GM23338 (cell line): ENCODE measurements around the gene PIM1. TPM values are rescaled to one million over a fixed set of nuclear protein-coding genes. Genes with fewer than 3 reads are reported as not detected.
A peak's percentile ranks its signal among the peaks of the same experiment; 100 is the strongest.

Source experiments
- ATAC-seq: fragments of 200-7000 bp; cut with Tn5 transposase; 3 replicates; pipeline ENCODE4 v1.9.1; 2020
- DNase-seq: peaks from one replicate; pipeline ENCODE4 v3.0.0-alpha.2; 2015; ENCODE audit warnings: low spot score
- H2AFZ ChIP-seq: fragments of 200-600 bp; sonication (generic); 2 replicates; pipeline ENCODE4 v1.8.0; 2016; ENCODE audit warnings: antibody characterized with exemption, mild to moderate bottlenecking, moderate library complexity
- H3F3A ChIP-seq: fragments of 200-600 bp; sonication (generic); replicated peaks from 2 replicates; pipeline ENCODE4 v1.8.0; 2017; ENCODE audit warnings: antibody characterized with exemption, mixed run types, low read depth
- H3K27ac ChIP-seq: fragments of 200-600 bp; sonication (generic); 2 replicates; pipeline ENCODE4 v1.6.1; 2016; ENCODE audit warnings: low read depth
- H3K27me3 ChIP-seq: fragments of 200-600 bp; sonication (generic); 2 replicates; pipeline ENCODE4 v1.8.0; 2016; ENCODE audit warnings: mild to moderate bottlenecking, mixed run types, moderate library complexity; ENCODE audit not compliant: insufficient read depth
- H3K36me3 ChIP-seq: fragments of 200-600 bp; sonication (generic); 2 replicates; pipeline ENCODE4 v1.8.0; 2016; ENCODE audit warnings: mild to moderate bottlenecking; ENCODE audit not compliant: insufficient read depth
- H3K4me1 ChIP-seq: fragments of 200-600 bp; sonication (generic); 2 replicates; pipeline ENCODE4 v1.8.0; 2016; ENCODE audit warnings: mild to moderate bottlenecking, moderate library complexity; ENCODE audit not compliant: insufficient read depth
- H3K4me2 ChIP-seq: fragments of 200-600 bp; sonication (generic); 2 replicates; pipeline ENCODE4 v1.7.1; 2017; ENCODE audit warnings: mixed run types
- H3K4me3 ChIP-seq: fragments of 200-600 bp; sonication (generic); 2 replicates; pipeline ENCODE4 v1.6.1; 2016; ENCODE audit warnings: mixed run types
- H3K79me2 ChIP-seq: fragments of 200-600 bp; sonication (generic); replicated peaks from 2 replicates; pipeline ENCODE4 v1.8.0; 2017; ENCODE audit warnings: mild to moderate bottlenecking; ENCODE audit not compliant: insufficient read depth
- H3K9me2 ChIP-seq: fragments of 200-600 bp; sonication (generic); 2 replicates; pipeline ENCODE4 v1.8.0; 2017; ENCODE audit not compliant: insufficient read depth
- H4K20me1 ChIP-seq: fragments of 200-600 bp; sonication (generic); replicated peaks from 2 replicates; pipeline ENCODE4 v1.8.0; 2017; ENCODE audit warnings: mild to moderate bottlenecking; ENCODE audit not compliant: insufficient read depth
- H3K27ac Mint-ChIP-seq: 2 replicates; pipeline ENCODE4 v1.8.0; 2020; ENCODE audit warnings: inconsistent platforms, mild to moderate bottlenecking, moderate library complexity, mixed read lengths
- H3K27me3 Mint-ChIP-seq: 3 replicates; pipeline ENCODE4 v1.8.0; 2022; ENCODE audit warnings: low read depth, mild to moderate bottlenecking, moderate library complexity, mixed read lengths, inconsistent platforms; ENCODE audit not compliant: insufficient read depth, poor library complexity
- H3K36me3 Mint-ChIP-seq: 3 replicates; pipeline ENCODE4 v1.8.0; 2021; ENCODE audit warnings: low read depth, mild to moderate bottlenecking, inconsistent platforms, moderate library complexity, mixed read lengths
- H3K4me1 Mint-ChIP-seq: 3 replicates; pipeline ENCODE4 v1.8.0; 2020; ENCODE audit warnings: mild to moderate bottlenecking, inconsistent platforms, mixed read lengths
- H3K4me3 Mint-ChIP-seq: 3 replicates; pipeline ENCODE4 v1.8.0; 2021; ENCODE audit warnings: moderate library complexity, mild to moderate bottlenecking, inconsistent platforms, mixed read lengths
- H3K9me3 Mint-ChIP-seq: 3 replicates; pipeline ENCODE4 v1.8.0; 2020; ENCODE audit warnings: moderate library complexity, mild to moderate bottlenecking, inconsistent platforms, mixed read lengths
- CREB1 ChIP-seq: fragments of 250-450 bp; sonication (Bioruptor Pico); IDR thresholded peaks from 2 replicates; pipeline ENCODE4 v1.5.0; 2020; ENCODE audit warnings: low read depth, mild to moderate bottlenecking, moderate library complexity
- EZH2 ChIP-seq: fragments of 200-600 bp; sonication (generic); IDR thresholded peaks from one replicate; pipeline ENCODE4 v1.8.0; 2017; ENCODE audit warnings: antibody characterized with exemption, mild to moderate bottlenecking, low read depth; ENCODE audit not compliant: unreplicated experiment
- EZH2phosphoT487 ChIP-seq: fragments of 200-600 bp; sonication (generic); IDR thresholded peaks from one replicate; pipeline ENCODE4 v1.8.1; 2018; ENCODE audit warnings: antibody characterized with exemption; ENCODE audit not compliant: unreplicated experiment
- JUNB ChIP-seq: IDR thresholded peaks from one replicate; pipeline ENCODE4 v1.6.1; 2016; ENCODE audit warnings: antibody characterized with exemption; ENCODE audit not compliant: unreplicated experiment
- NANOG ChIP-seq: IDR thresholded peaks from 2 replicates; pipeline ENCODE4 v1.6.1; 2016; ENCODE audit warnings: antibody characterized with exemption, borderline replicate concordance
- POLR2AphosphoS5 ChIP-seq: IDR thresholded peaks from 2 replicates; pipeline ENCODE4 v1.6.1; 2016; ENCODE audit warnings: antibody characterized with exemption, low read depth
- STAT1 ChIP-seq: IDR thresholded peaks from one replicate; pipeline ENCODE4 v1.6.1; 2016; ENCODE audit warnings: antibody characterized with exemption; ENCODE audit not compliant: unreplicated experiment
- ZNF114 ChIP-seq: fragments of 250-450 bp; sonication (Bioruptor Pico); IDR thresholded peaks from 2 replicates; pipeline ENCODE4 v1.5.0; 2020; ENCODE audit warnings: mild to moderate bottlenecking, moderate library complexity
- polyA plus RNA-seq: library from polyadenylated mRNA; unstranded; fragments of >200 nt; fragmentation: Nextera tagmentation; extraction: Ambion mirVana; gene quantifications from 2 replicates; pipeline ENCODE4 v1.2.1, GENCODE V29; 2016
- total RNA-seq: library from RNA; depleted of rRNA; stranded (reverse); fragments of >200 nt; shearing (Covaris generic); gene quantifications from 2 replicates; pipeline ENCODE4 v1.2.3, GENCODE V29; 2014
- TF ChIP-seq, protein P1 (sequence below), 2 experiments: fragments of 200-600 bp in 1 of 2; sonication (generic) in 1 of 2; conservative IDR thresholded peaks; 2 replicates each; pipeline versions ENCODE4 v1.5.1 to v1.6.1; 2016 to 2017; ENCODE audit warnings: antibody characterized with exemption in 2 of 2, low read depth in 2 of 2, mild to moderate bottlenecking in 2 of 2, moderate library complexity in 1 of 2
- TF ChIP-seq, protein P2 (sequence below): IDR thresholded peaks from one replicate; pipeline ENCODE4 v1.6.1; 2018; ENCODE audit warnings: antibody characterized with exemption; ENCODE audit not compliant: unreplicated experiment
- TF ChIP-seq, protein P3 (sequence below): IDR thresholded peaks from 2 replicates; pipeline ENCODE4 v1.6.1; 2016; ENCODE audit warnings: antibody characterized with exemption
- TF ChIP-seq, protein P4 (sequence below): fragments of 250-450 bp; sonication (Bioruptor Pico); IDR thresholded peaks from 2 replicates; pipeline ENCODE4 v1.5.0; 2020; ENCODE audit warnings: mild to moderate bottlenecking, moderate library complexity

Gene PIM1
- total and polyA plus RNA-seq, 2 experiments from 2014 or later: 46.0 to 74.2 TPM

DNA sequence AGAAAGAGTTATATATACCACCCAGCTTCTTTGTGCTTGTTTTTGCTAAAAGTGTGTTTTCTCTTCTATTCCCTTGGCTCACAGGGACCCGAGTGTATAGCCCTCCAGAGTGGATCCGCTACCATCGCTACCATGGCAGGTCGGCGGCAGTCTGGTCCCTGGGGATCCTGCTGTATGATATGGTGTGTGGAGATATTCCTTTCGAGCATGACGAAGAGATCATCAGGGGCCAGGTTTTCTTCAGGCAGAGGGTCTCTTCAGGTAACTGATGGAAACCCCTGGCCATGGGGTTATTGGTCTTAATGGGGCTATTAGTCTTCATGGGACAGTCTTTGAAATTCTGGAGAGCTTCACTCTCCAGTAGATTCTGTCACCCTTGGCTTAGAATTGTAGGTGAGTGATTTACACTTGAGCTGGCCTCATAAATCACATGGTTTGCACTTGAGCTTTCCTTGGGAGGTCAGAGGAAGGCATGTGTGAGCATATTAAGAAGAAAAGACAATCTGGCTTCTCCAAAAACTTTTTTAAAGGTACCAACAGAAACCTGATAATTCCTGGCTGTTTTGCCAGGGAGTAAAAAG lies 3.0 kb downstream of the PIM1 start:
- no peak for DNase-seq

More for the DNA sequence above, 3.0 kb downstream of the PIM1 start:
- peak overlapping the region; percentile 53; the same call in 1 of the 2 replicates for H3K27ac ChIP-seq
- Mint-ChIP-seq H3K27ac (no peak overlapping the region), H3K9me3 (peaks cover 2% of the 10 kb centered on the region; the same call in 2 of the 3 replicates), H3K27me3 (peaks cover 15% of the 10 kb centered on the region), H3K4me3 (peak overlapping the region; percentile 20; the same call in 1 of the 3 replicates), H3K36me3 (peaks cover 49% of the 10 kb centered on the region), H3K4me1 (peaks cover 46% of the 10 kb centered on the region)
- H3K9me2 ChIP-seq: no peaks in the 10 kb centered on the region
- H3K4me1 ChIP-seq: peaks cover 18% of the 10 kb centered on the region
- peaks cover 30% of the 10 kb centered on the region for H4K20me1 ChIP-seq
- peak overlapping the region; percentile 73 for H3K4me2 ChIP-seq
- H3K79me2 ChIP-seq: peaks cover 42% of the 10 kb centered on the region
- H3K36me3 ChIP-seq: peaks cover 30% of the 10 kb centered on the region
- no peaks in the 10 kb centered on the region for H3K27me3 ChIP-seq
- H3K4me3 ChIP-seq: peak overlapping the region; percentile 64
- peaks cover 37% of the 10 kb centered on the region for H3F3A ChIP-seq
- TF ChIP-seq JUNB: no peak
- no peak for TF ChIP-seq ZNF114 (CRISPR knock-in tag)
- TF ChIP-seq, protein P1, sequence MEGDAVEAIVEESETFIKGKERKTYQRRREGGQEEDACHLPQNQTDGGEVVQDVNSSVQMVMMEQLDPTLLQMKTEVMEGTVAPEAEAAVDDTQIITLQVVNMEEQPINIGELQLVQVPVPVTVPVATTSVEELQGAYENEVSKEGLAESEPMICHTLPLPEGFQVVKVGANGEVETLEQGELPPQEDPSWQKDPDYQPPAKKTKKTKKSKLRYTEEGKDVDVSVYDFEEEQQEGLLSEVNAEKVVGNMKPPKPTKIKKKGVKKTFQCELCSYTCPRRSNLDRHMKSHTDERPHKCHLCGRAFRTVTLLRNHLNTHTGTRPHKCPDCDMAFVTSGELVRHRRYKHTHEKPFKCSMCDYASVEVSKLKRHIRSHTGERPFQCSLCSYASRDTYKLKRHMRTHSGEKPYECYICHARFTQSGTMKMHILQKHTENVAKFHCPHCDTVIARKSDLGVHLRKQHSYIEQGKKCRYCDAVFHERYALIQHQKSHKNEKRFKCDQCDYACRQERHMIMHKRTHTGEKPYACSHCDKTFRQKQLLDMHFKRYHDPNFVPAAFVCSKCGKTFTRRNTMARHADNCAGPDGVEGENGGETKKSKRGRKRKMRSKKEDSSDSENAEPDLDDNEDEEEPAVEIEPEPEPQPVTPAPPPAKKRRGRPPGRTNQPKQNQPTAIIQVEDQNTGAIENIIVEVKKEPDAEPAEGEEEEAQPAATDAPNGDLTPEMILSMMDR (conservative IDR thresholded peaks at IDR 0.05; ENCODE audit: low read depth in 2 of 2): no peak
- TF ChIP-seq EZH2phosphoT487: no peak
- TF ChIP-seq, protein P2, sequence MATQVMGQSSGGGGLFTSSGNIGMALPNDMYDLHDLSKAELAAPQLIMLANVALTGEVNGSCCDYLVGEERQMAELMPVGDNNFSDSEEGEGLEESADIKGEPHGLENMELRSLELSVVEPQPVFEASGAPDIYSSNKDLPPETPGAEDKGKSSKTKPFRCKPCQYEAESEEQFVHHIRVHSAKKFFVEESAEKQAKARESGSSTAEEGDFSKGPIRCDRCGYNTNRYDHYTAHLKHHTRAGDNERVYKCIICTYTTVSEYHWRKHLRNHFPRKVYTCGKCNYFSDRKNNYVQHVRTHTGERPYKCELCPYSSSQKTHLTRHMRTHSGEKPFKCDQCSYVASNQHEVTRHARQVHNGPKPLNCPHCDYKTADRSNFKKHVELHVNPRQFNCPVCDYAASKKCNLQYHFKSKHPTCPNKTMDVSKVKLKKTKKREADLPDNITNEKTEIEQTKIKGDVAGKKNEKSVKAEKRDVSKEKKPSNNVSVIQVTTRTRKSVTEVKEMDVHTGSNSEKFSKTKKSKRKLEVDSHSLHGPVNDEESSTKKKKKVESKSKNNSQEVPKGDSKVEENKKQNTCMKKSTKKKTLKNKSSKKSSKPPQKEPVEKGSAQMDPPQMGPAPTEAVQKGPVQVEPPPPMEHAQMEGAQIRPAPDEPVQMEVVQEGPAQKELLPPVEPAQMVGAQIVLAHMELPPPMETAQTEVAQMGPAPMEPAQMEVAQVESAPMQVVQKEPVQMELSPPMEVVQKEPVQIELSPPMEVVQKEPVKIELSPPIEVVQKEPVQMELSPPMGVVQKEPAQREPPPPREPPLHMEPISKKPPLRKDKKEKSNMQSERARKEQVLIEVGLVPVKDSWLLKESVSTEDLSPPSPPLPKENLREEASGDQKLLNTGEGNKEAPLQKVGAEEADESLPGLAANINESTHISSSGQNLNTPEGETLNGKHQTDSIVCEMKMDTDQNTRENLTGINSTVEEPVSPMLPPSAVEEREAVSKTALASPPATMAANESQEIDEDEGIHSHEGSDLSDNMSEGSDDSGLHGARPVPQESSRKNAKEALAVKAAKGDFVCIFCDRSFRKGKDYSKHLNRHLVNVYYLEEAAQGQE: no peak
- TF ChIP-seq, protein P3, sequence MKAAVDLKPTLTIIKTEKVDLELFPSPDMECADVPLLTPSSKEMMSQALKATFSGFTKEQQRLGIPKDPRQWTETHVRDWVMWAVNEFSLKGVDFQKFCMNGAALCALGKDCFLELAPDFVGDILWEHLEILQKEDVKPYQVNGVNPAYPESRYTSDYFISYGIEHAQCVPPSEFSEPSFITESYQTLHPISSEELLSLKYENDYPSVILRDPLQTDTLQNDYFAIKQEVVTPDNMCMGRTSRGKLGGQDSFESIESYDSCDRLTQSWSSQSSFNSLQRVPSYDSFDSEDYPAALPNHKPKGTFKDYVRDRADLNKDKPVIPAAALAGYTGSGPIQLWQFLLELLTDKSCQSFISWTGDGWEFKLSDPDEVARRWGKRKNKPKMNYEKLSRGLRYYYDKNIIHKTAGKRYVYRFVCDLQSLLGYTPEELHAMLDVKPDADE: no peak
- no peak for TF ChIP-seq EZH2
- TF ChIP-seq CREB1 (CRISPR knock-in tag): no peak
- TF ChIP-seq STAT1: no peak
- TF ChIP-seq NANOG: no peak
- TF ChIP-seq, protein P4, sequence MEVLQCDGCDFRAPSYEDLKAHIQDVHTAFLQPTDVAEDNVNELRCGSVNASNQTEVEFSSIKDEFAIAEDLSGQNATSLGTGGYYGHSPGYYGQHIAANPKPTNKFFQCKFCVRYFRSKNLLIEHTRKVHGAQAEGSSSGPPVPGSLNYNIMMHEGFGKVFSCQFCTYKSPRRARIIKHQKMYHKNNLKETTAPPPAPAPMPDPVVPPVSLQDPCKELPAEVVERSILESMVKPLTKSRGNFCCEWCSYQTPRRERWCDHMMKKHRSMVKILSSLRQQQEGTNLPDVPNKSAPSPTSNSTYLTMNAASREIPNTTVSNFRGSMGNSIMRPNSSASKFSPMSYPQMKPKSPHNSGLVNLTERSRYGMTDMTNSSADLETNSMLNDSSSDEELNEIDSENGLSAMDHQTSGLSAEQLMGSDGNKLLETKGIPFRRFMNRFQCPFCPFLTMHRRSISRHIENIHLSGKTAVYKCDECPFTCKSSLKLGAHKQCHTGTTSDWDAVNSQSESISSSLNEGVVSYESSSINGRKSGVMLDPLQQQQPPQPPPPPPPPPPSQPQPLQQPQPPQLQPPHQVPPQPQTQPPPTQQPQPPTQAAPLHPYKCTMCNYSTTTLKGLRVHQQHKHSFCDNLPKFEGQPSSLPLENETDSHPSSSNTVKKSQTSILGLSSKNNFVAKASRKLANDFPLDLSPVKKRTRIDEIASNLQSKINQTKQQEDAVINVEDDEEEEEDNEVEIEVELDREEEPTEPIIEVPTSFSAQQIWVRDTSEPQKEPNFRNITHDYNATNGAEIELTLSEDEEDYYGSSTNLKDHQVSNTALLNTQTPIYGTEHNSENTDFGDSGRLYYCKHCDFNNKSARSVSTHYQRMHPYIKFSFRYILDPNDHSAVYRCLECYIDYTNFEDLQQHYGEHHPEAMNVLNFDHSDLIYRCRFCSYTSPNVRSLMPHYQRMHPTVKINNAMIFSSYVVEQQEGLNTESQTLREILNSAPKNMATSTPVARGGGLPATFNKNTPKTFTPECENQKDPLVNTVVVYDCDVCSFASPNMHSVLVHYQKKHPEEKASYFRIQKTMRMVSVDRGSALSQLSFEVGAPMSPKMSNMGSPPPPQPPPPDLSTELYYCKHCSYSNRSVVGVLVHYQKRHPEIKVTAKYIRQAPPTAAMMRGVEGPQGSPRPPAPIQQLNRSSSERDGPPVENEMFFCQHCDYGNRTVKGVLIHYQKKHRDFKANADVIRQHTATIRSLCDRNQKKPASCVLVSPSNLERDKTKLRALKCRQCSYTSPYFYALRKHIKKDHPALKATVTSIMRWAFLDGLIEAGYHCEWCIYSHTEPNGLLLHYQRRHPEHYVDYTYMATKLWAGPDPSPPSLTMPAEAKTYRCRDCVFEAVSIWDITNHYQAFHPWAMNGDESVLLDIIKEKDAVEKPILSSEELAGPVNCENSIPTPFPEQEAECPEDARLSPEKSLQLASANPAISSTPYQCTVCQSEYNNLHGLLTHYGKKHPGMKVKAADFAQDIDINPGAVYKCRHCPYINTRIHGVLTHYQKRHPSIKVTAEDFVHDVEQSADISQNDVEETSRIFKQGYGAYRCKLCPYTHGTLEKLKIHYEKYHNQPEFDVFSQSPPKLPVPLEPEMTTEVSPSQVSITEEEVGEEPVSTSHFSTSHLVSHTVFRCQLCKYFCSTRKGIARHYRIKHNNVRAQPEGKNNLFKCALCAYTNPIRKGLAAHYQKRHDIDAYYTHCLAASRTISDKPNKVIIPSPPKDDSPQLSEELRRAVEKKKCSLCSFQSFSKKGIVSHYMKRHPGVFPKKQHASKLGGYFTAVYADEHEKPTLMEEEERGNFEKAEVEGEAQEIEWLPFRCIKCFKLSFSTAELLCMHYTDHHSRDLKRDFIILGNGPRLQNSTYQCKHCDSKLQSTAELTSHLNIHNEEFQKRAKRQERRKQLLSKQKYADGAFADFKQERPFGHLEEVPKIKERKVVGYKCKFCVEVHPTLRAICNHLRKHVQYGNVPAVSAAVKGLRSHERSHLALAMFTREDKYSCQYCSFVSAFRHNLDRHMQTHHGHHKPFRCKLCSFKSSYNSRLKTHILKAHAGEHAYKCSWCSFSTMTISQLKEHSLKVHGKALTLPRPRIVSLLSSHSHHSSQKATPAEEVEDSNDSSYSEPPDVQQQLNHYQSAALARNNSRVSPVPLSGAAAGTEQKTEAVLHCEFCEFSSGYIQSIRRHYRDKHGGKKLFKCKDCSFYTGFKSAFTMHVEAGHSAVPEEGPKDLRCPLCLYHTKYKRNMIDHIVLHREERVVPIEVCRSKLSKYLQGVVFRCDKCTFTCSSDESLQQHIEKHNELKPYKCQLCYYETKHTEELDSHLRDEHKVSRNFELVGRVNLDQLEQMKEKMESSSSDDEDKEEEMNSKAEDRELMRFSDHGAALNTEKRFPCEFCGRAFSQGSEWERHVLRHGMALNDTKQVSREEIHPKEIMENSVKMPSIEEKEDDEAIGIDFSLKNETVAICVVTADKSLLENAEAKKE (CRISPR knock-in tag): no peak
- no peak for TF ChIP-seq POLR2AphosphoS5
- H2AFZ ChIP-seq: no peak overlapping the region
- ATAC-seq: no peak
